PFSK-1 (cell line): ENCODE data around the gene MACROH2A1.

ENCODE experiments used
- FOXP2 ChIP-seq: optimal IDR thresholded peaks from 2 replicates; pipeline ENCODE3; 2011; ENCODE audit warnings: borderline replicate concordance, control low read depth, inconsistent platforms; ENCODE audit not compliant: insufficient read depth; ENCODE audit errors: extremely low read length, extremely low read depth
- POLR2AphosphoS5 ChIP-seq: IDR thresholded peaks from 2 replicates; pipeline ENCODE4 v1.6.1; 2012; ENCODE audit warnings: low read depth, mild to moderate bottlenecking, control low read depth, low read length, moderate library complexity
- SIN3A ChIP-seq: IDR thresholded peaks from 2 replicates; pipeline ENCODE4 v1.6.1; 2012; ENCODE audit warnings: mild to moderate bottlenecking, low read length, moderate library complexity, borderline replicate concordance; ENCODE audit not compliant: insufficient read depth
- TAF1 ChIP-seq: IDR thresholded peaks from 2 replicates; pipeline ENCODE4 v1.6.1; 2012; ENCODE audit warnings: low read length, control low read depth, borderline replicate concordance; ENCODE audit not compliant: insufficient read depth
- TF ChIP-seq, protein P1 (sequence below), 2 experiments: IDR thresholded peaks; 2 replicates each; pipeline versions ENCODE4 v1.6.1 to v1.8.0; 2011 to 2012; ENCODE audit warnings: low read depth in 2 of 2, low read length in 2 of 2, control low read depth in 1 of 2, inconsistent platforms in 1 of 2, mild to moderate bottlenecking in 1 of 2, moderate library complexity in 1 of 2; ENCODE audit not compliant: insufficient read depth in 1 of 2

Gene MACROH2A1

DNA sequence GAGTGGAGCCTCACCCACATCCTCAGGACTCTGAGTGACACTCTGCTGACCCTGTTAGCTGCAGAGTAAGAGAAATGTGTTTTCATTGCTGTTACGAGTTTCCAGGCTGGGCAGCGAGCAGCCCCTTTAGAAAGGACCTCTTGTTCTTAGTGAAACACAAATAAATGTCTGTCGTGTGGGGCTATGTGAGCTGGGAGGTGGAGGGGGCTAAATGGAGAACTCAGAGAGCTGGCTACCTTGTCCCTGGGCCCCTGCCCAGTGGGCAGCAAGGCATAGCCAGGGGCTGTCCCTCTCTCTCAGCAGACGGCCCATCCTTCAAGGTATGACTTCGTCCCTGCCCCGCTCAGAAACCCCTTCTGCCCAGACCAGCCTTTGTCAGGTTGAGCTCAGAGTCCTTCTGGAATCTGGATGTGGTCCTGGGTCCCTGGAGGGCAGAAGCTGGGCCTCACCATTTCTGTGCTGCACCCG, 38.0 kb upstream of the MACROH2A1 start:
- TF ChIP-seq POLR2AphosphoS5 (no peak), TAF1 (no peak), FOXP2 (no peak), SIN3A (no peak)
- TF ChIP-seq, protein P1, sequence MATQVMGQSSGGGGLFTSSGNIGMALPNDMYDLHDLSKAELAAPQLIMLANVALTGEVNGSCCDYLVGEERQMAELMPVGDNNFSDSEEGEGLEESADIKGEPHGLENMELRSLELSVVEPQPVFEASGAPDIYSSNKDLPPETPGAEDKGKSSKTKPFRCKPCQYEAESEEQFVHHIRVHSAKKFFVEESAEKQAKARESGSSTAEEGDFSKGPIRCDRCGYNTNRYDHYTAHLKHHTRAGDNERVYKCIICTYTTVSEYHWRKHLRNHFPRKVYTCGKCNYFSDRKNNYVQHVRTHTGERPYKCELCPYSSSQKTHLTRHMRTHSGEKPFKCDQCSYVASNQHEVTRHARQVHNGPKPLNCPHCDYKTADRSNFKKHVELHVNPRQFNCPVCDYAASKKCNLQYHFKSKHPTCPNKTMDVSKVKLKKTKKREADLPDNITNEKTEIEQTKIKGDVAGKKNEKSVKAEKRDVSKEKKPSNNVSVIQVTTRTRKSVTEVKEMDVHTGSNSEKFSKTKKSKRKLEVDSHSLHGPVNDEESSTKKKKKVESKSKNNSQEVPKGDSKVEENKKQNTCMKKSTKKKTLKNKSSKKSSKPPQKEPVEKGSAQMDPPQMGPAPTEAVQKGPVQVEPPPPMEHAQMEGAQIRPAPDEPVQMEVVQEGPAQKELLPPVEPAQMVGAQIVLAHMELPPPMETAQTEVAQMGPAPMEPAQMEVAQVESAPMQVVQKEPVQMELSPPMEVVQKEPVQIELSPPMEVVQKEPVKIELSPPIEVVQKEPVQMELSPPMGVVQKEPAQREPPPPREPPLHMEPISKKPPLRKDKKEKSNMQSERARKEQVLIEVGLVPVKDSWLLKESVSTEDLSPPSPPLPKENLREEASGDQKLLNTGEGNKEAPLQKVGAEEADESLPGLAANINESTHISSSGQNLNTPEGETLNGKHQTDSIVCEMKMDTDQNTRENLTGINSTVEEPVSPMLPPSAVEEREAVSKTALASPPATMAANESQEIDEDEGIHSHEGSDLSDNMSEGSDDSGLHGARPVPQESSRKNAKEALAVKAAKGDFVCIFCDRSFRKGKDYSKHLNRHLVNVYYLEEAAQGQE (IDR thresholded peaks at IDR 0.05; ENCODE audit: insufficient read depth in 1 of 2, low read depth in 2 of 2, low read length in 2 of 2): no peak

DNA sequence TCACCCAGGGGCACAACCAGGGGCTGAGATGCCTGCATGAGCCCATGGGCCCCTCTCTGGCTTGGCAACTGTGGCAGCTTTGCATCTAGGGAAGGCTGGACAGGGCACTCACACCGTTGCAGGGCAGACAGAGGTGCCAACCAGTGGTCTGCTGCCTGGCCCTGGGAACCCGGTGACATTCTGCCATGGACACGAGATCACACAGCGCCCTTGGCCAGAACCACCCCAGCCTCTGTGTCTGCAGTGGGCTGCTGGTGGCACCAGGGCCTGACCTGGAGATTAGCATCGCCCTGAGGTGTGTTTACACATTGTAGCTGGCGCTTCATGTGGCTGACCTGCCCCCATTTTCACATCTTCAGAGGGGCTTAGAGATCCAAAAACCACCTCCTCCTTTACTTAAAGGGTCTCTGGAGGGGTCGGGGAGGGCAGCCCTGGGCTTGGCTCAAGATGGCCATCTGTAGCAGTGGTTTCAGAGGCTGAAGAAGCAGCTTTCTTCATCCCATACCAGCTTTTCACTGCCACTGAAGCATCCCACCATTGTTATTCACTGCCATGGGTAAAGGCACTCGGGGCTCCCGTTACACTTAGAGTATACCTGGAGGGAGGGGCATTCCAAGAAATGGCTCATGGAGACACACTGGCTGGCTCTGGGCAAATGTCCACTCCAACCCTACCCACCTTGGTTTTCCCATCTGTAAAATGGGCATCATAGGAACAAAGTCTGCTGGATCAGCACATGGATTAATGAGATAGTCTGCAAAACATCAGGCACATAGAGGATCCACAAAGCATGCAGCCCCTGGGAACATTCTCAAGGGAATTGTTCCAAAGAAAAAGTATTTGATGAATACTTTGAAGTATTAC, 36.7 kb upstream of the MACROH2A1 start:
- TF ChIP-seq, protein P1 (IDR thresholded peaks at IDR 0.05; ENCODE audit: insufficient read depth in 1 of 2, low read depth in 2 of 2, low read length in 2 of 2): no peak
- no peak for TF ChIP-seq FOXP2
- TF ChIP-seq POLR2AphosphoS5: no peak
- TF ChIP-seq TAF1: no peak
- no peak for TF ChIP-seq SIN3A

DNA sequence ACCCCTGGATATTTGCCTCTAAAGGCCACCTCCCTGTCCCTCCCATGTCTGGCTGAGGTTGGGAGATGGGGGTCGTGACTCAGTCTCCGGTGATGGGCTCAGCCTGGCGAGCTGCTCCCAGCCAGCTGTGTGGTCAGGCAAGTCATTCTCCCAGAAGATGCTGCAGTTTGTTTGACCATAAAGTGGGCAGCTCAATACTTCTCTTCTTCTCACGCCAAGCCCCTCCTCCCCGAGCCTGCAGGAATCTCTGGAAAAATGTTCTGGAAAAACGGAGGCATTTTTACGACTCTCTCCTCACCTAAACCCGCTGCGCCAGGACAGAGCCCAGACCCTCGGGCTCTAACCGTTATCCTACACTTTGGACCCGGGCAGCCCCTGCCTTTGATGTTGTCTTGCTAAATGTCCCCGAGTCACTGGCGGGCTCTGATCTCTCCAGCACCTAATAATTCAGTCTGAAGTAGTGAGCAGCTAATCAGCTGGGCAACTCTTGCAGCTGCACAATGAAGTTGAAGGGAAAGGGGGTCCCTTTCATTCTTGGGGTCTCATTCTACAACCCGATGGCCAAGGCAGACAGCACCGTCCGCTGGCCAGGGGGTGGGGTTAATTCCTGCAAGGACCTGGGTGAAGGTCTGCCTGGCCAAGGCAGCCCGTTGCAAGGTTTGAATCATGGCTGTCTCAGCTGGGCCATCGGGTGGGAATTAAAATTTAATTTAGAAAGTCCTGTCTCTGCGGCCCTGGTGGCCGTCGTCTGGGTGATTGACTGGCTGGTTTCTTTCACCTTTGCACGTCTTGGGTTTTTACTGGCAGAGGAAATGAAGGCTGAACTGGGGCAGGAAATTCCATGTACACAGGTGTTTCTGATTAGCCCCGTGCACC, 35.8 kb upstream of the MACROH2A1 start:
- TF ChIP-seq, protein P1 (IDR thresholded peaks at IDR 0.05; ENCODE audit: insufficient read depth in 1 of 2, low read depth in 2 of 2, low read length in 2 of 2): no peak
- TF ChIP-seq TAF1 (no peak), SIN3A (no peak), POLR2AphosphoS5 (no peak), FOXP2 (no peak)

DNA sequence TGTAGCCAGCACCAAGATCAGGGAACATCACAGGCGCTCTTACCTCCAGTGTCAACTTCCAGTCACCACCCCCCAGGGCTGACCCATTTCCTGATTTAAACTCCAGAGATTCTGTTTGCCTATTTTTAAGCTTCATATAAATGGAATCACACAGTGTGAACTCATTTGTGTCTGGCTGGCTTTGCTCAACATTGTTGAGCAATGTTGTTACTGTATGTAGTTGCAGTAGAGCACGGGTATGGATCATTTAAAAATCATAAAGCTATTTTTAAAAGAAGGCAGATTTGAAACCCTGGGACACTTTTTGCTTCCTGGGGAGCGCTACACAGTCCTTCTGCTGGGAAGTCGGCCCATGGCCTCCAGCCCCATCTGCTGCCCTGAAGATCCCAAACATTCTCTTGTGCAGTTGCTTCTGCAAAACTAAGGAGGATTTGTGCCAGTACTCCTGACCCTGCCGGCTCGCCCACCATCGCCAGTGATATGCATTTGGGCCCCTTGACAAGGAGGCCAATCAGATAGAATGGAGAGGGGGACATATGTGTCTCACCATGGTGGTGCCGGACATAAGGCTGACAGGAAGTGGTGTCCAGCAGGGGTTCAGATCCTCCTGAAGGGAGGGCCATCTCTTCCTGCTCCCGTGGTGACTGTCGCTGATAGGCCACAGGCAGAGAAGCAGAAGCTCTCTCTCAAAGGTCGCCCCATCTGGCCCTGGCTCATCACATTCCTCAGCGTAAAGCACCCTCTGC, 34.8 kb upstream of the MACROH2A1 start:
- TF ChIP-seq FOXP2 (no peak), POLR2AphosphoS5 (no peak), TAF1 (no peak), SIN3A (no peak)
- TF ChIP-seq, protein P1 (IDR thresholded peaks at IDR 0.05; ENCODE audit: insufficient read depth in 1 of 2, low read depth in 2 of 2, low read length in 2 of 2): no peak
